Mesenchymal stem cell (in vitro differentiated cells and primary cell): ENCODE measurements around the gene IFFO2.

Source experiments
- DNase-seq: peaks from one replicate; pipeline ENCODE4 v3.0.0-alpha.2; 2013
- H2AFZ ChIP-seq: one replicate; pipeline ENCODE4 v1.6.1; 2013; ENCODE audit warnings: low read depth, mild to moderate bottlenecking, control low read depth, inconsistent platforms, low read length, moderate library complexity
- H2AK5ac ChIP-seq: 2 replicates; pipeline ENCODE4 v1.6.1; 2013; ENCODE audit warnings: low read length, moderate library complexity, mild to moderate bottlenecking, inconsistent platforms; ENCODE audit not compliant: severe bottlenecking
- H2BK120ac ChIP-seq: one replicate; pipeline ENCODE4 v1.6.1; 2013; ENCODE audit warnings: low read depth, mild to moderate bottlenecking, inconsistent platforms, low read length, moderate library complexity
- H2BK12ac ChIP-seq, 2 experiments: one replicate each; pipeline ENCODE4 v1.6.1; 2013; ENCODE audit warnings: inconsistent platforms in 2 of 2, low read length in 2 of 2, mild to moderate bottlenecking in 2 of 2, moderate library complexity in 2 of 2, control low read depth in 1 of 2
- H2BK15ac ChIP-seq: one replicate; pipeline ENCODE4 v1.6.1; 2013; ENCODE audit warnings: mild to moderate bottlenecking, low read depth, inconsistent platforms; ENCODE audit not compliant: poor library complexity, severe bottlenecking
- H2BK5ac ChIP-seq: 2 replicates; pipeline ENCODE4 v1.6.1; 2013; ENCODE audit warnings: low read depth, mild to moderate bottlenecking, low read length, control low read depth, inconsistent platforms; ENCODE audit not compliant: poor library complexity, severe bottlenecking
- H3K14ac ChIP-seq, 2 experiments: one replicate each; pipeline ENCODE4 v1.6.1; 2013; ENCODE audit warnings: inconsistent platforms in 2 of 2, low read length in 2 of 2, control low read depth in 1 of 2, mild to moderate bottlenecking in 1 of 2, moderate library complexity in 1 of 2
- H3K18ac ChIP-seq, 2 experiments: one replicate each; pipeline ENCODE4 v1.6.1; 2013; ENCODE audit warnings: inconsistent platforms in 2 of 2, low read length in 2 of 2, control low read depth in 1 of 2, low read depth in 1 of 2, mild to moderate bottlenecking in 1 of 2
- H3K23ac ChIP-seq, 2 experiments: one replicate each; pipeline ENCODE4 v1.6.1; 2013; ENCODE audit warnings: inconsistent platforms in 2 of 2, low read length in 2 of 2, mild to moderate bottlenecking in 2 of 2, moderate library complexity in 2 of 2, control low read depth in 1 of 2
- H3K27ac ChIP-seq: 2 replicates; pipeline ENCODE4 v1.5.1; 2013; ENCODE audit warnings: mild to moderate bottlenecking, moderate library complexity, low read length, control low read depth, inconsistent platforms; ENCODE audit not compliant: poor library complexity, severe bottlenecking
- H3K27me3 ChIP-seq, 2 experiments: 2 replicates each; pipeline versions ENCODE4 v1.6.1 to v1.7.0; 2013; ENCODE audit warnings: low read length in 2 of 2, mild to moderate bottlenecking in 2 of 2, moderate library complexity in 2 of 2, control low read depth in 1 of 2, inconsistent platforms in 1 of 2; ENCODE audit not compliant: control insufficient read depth in 1 of 2, insufficient read depth in 1 of 2
- H3K36me3 ChIP-seq, 2 experiments: 2 replicates each; pipeline versions ENCODE4 v1.6.1 to v1.7.0; 2013; ENCODE audit warnings: low read length in 2 of 2, control low read depth in 1 of 2, inconsistent platforms in 1 of 2, low read depth in 1 of 2, mild to moderate bottlenecking in 1 of 2; ENCODE audit not compliant: insufficient read depth in 2 of 2, control insufficient read depth in 1 of 2
- H3K4ac ChIP-seq, 2 experiments: one replicate each; pipeline ENCODE4 v1.6.1; 2013; ENCODE audit warnings: inconsistent platforms in 2 of 2, low read length in 2 of 2, mild to moderate bottlenecking in 2 of 2, moderate library complexity in 2 of 2, control low read depth in 1 of 2, low read depth in 1 of 2
- H3K4me1 ChIP-seq: 2 replicates; pipeline ENCODE4 v1.6.1; 2013; ENCODE audit warnings: low read depth, low read length, control low read depth; ENCODE audit not compliant: control insufficient read depth, insufficient read depth
- H3K4me2 ChIP-seq: 2 replicates; pipeline ENCODE4 v1.6.1; 2013; ENCODE audit warnings: low read length, mild to moderate bottlenecking, inconsistent platforms; ENCODE audit not compliant: poor library complexity, severe bottlenecking
- H3K4me3 ChIP-seq, 2 experiments: 2 replicates each; pipeline versions ENCODE4 v1.5.1 to v1.7.0; 2013; ENCODE audit warnings: low read length in 2 of 2, mild to moderate bottlenecking in 2 of 2, control low read depth in 1 of 2, low read depth in 1 of 2; ENCODE audit not compliant: insufficient read depth in 1 of 2
- H3K79me1 ChIP-seq: replicated peaks from 2 replicates; pipeline ENCODE4 v1.6.1; 2013; ENCODE audit warnings: mild to moderate bottlenecking, control low read depth, low read length, inconsistent platforms; ENCODE audit not compliant: poor library complexity, severe bottlenecking
- H3K9ac ChIP-seq: 2 replicates; pipeline ENCODE4 v1.7.0; 2013; ENCODE audit warnings: mild to moderate bottlenecking, low read length, moderate library complexity
- H3K9me3 ChIP-seq: 2 replicates; pipeline ENCODE4 v1.7.0; 2013; ENCODE audit warnings: mild to moderate bottlenecking, low read length; ENCODE audit not compliant: control insufficient read depth
- H4K8ac ChIP-seq: one replicate; pipeline ENCODE4 v1.6.1; 2013; ENCODE audit warnings: inconsistent platforms, mild to moderate bottlenecking, low read length, moderate library complexity
- H4K91ac ChIP-seq: one replicate; pipeline ENCODE4 v1.6.1; 2013; ENCODE audit warnings: mild to moderate bottlenecking, low read length, inconsistent platforms
- WGBS: methylation state at CpG from one replicate; pipeline ENCODE4 v1.1.7; 2013; ENCODE audit warnings: mixed read lengths; 5-methylcytosine and 5-hydroxymethylcytosine counted together

IFFO2 gene

GRCh38 chr1:18878538-18879214, 77.8 kb downstream of the IFFO2 start:
- no peak overlapping the region for H4K8ac ChIP-seq
- H3K9me3 ChIP-seq, result no peaks in the 10 kb centered on the region
- H3K4ac ChIP-seq, result no peak overlapping the region
- H3K14ac ChIP-seq, result no peak overlapping the region
- H3K9ac ChIP-seq, result no peak overlapping the region
- H3K4me3 ChIP-seq, result no peak overlapping the region
- no peak overlapping the region for H4K91ac ChIP-seq
- H2BK120ac ChIP-seq, result no peak overlapping the region
- H3K23ac ChIP-seq, result no peak overlapping the region
- no peak overlapping the region for H2BK15ac ChIP-seq
- H2AFZ ChIP-seq, result no peak overlapping the region
- no peaks in the 10 kb centered on the region for H3K79me1 ChIP-seq
- no peak for DNase-seq
- H3K27me3 ChIP-seq, result no peaks in the 10 kb centered on the region
- H2AK5ac ChIP-seq, result no peak overlapping the region
- no peak overlapping the region for H3K18ac ChIP-seq
- no peak overlapping the region for H3K27ac ChIP-seq
- H3K4me2 ChIP-seq, result no peak overlapping the region
- H2BK12ac ChIP-seq, result no peak overlapping the region
- H3K4me1 ChIP-seq, result peaks cover 5% of the 10 kb centered on the region
- H2BK5ac ChIP-seq, result no peak overlapping the region
- peaks cover 11 to 43% of the 10 kb centered on the region in 2 experiments for H3K36me3 ChIP-seq
- WGBS, result 81% methylated on average over 10 of the region's 12 CpGs

GRCh38 chr1:18877282-18877681, 79.2 kb downstream of the IFFO2 start:
- no peak overlapping the region for H4K8ac ChIP-seq
- H3K36me3 ChIP-seq, result peaks cover 11 to 39% of the 10 kb centered on the region in 2 experiments
- H2BK12ac ChIP-seq, result no peak overlapping the region
- H2BK120ac ChIP-seq, result no peak overlapping the region
- no peak overlapping the region for H3K4me3 ChIP-seq
- no peaks in the 10 kb centered on the region for H3K9me3 ChIP-seq
- no peak overlapping the region for H2AK5ac ChIP-seq
- no peak overlapping the region for H4K91ac ChIP-seq
- no peak overlapping the region for H3K4ac ChIP-seq
- H3K23ac ChIP-seq, result no peak overlapping the region
- H3K14ac ChIP-seq, result no peak overlapping the region
- no peak for DNase-seq
- 90% methylated on average over 34 of the region's 35 CpGs for WGBS
- H2BK5ac ChIP-seq, result no peak overlapping the region
- H3K79me1 ChIP-seq, result no peaks in the 10 kb centered on the region
- no peak overlapping the region for H3K9ac ChIP-seq
- H3K18ac ChIP-seq, result no peak overlapping the region
- H3K4me2 ChIP-seq, result no peak overlapping the region
- H3K4me1 ChIP-seq, result peaks cover 5% of the 10 kb centered on the region
- H2BK15ac ChIP-seq, result no peak overlapping the region
- H2AFZ ChIP-seq, result no peak overlapping the region
- no peaks in the 10 kb centered on the region for H3K27me3 ChIP-seq
- H3K27ac ChIP-seq, result no peak overlapping the region

GRCh38 chr1:18876210-18876609, 80.3 kb downstream of the IFFO2 start:
- Histone ChIP-seq H3K14ac (no peak overlapping the region), H2BK15ac (no peak overlapping the region), H4K8ac (no peak overlapping the region), H3K4ac (no peak overlapping the region), H3K4me1 (peaks cover 5% of the 10 kb centered on the region), H3K36me3 (peaks cover 7 to 39% of the 10 kb centered on the region in 2 experiments), H2AK5ac (no peak overlapping the region), H2BK12ac (no peak overlapping the region), H3K23ac (no peak overlapping the region), H3K27me3 (no peaks in the 10 kb centered on the region), H3K79me1 (no peaks in the 10 kb centered on the region), H3K9ac (no peak overlapping the region), H3K18ac (no peak overlapping the region), H3K4me3 (no peak overlapping the region), H3K9me3 (no peaks in the 10 kb centered on the region), H2AFZ (no peak overlapping the region), H2BK5ac (no peak overlapping the region), H3K27ac (no peak overlapping the region), H4K91ac (no peak overlapping the region), H2BK120ac (no peak overlapping the region), H3K4me2 (no peak overlapping the region)
- no peak for DNase-seq
- WGBS, result 73% methylated on average over 5 of the region's 10 CpGs

GRCh38 chr1:18875796-18876128, 80.7 kb downstream of the IFFO2 start:
- Histone ChIP-seq H4K91ac (no peak overlapping the region), H2BK5ac (no peak overlapping the region), H3K4me3 (no peak overlapping the region), H3K9me3 (no peaks in the 10 kb centered on the region), H3K4me1 (peaks cover 5% of the 10 kb centered on the region), H2BK120ac (no peak overlapping the region), H3K9ac (peak overlapping the region; percentile 28), H3K14ac (no peak overlapping the region), H4K8ac (no peak overlapping the region), H2BK12ac (no peak overlapping the region), H3K4me2 (no peak overlapping the region), H2AFZ (no peak overlapping the region), H3K23ac (no peak overlapping the region), H2AK5ac (no peak overlapping the region), H2BK15ac (no peak overlapping the region), H3K27me3 (no peaks in the 10 kb centered on the region), H3K18ac (no peak overlapping the region), H3K4ac (no peak overlapping the region), H3K27ac (no peak overlapping the region), H3K36me3 (peaks cover 4 to 35% of the 10 kb centered on the region in 2 experiments), H3K79me1 (no peaks in the 10 kb centered on the region)
- 86% methylated on average over 3 of the region's 3 CpGs for WGBS
- DNase-seq, result no peak
